ENCODE measurements around the gene EIF2B2.
"Not testable (repeated sequence)": the region's sequence is repeated elsewhere in the genome, so short reads cannot be mapped to it uniquely, and the experiment has no call there.

Gene EIF2B2

GRCh38 chr14:74994182-74994581 is 8.5 kb upstream of the EIF2B2 start:
- DNase-seq (ENCODE audit: low spot score) = not testable (repeated sequence)

GRCh38 chr14:74995781-74996180 is 6.9 kb upstream of the EIF2B2 start:
- DNase-seq (ENCODE audit: low spot score) = not testable (repeated sequence)

GRCh38 chr14:75001261-75001660 is 1.5 kb upstream of the EIF2B2 start:
- DNase-seq (ENCODE audit: low spot score) = no peak

- DNase-seq (ENCODE audit: low spot score) = no peak
These were observed 822 bp upstream of the EIF2B2 start for GRCh38 chr14:75001899-75002298.

GRCh38 chr14:75003250-75004027 is 718 bp downstream of the EIF2B2 start:
- no peak for DNase-seq (ENCODE audit: low spot score)

- DNase-seq (ENCODE audit: low spot score) = no peak
These were observed 2.6 kb downstream of the EIF2B2 start for GRCh38 chr14:75005357-75005756.

GRCh38 chr14:75009176-75009575 is 6.5 kb downstream of the EIF2B2 start:
- no peak for DNase-seq (ENCODE audit: low spot score)

- DNase-seq (ENCODE audit: low spot score) = no peak
These were observed 7.9 kb downstream of the EIF2B2 start for GRCh38 chr14:75010472-75011093.

GRCh38 chr14:75011356-75011994 is 8.8 kb downstream of the EIF2B2 start:
- DNase-seq (ENCODE audit: low spot score) = no peak

- DNase-seq (ENCODE audit: low spot score) = no peak
These were observed 10.6 kb downstream of the EIF2B2 start for GRCh38 chr14:75013290-75013689.

GRCh38 chr14:75015496-75015895 is 12.8 kb downstream of the EIF2B2 start:
- DNase-seq (ENCODE audit: low spot score) = no peak

GRCh38 chr14:75016815-75017214 is 14.1 kb downstream of the EIF2B2 start:
- DNase-seq (ENCODE audit: low spot score) = no peak

- DNase-seq (ENCODE audit: low spot score) = no peak
These were observed 16.0 kb downstream of the EIF2B2 start for GRCh38 chr14:75018694-75019093.

GRCh38 chr14:75022655-75023054 is 19.9 kb downstream of the EIF2B2 start:
- no peak for DNase-seq (ENCODE audit: low spot score)

GRCh38 chr14:75023108-75023507 is 20.4 kb downstream of the EIF2B2 start:
- no peak for DNase-seq (ENCODE audit: low spot score)

GRCh38 chr14:75025082-75025481 is 22.4 kb downstream of the EIF2B2 start:
- no peak for DNase-seq (ENCODE audit: low spot score)

GRCh38 chr14:75025876-75026275 is 23.2 kb downstream of the EIF2B2 start:
- no peak for DNase-seq (ENCODE audit: low spot score)

GRCh38 chr14:75030147-75030546 is 27.4 kb downstream of the EIF2B2 start:
- no peak for DNase-seq (ENCODE audit: low spot score)

GRCh38 chr14:75032939-75033338 is 30.2 kb downstream of the EIF2B2 start:
- DNase-seq (ENCODE audit: low spot score) = no peak

- DNase-seq (ENCODE audit: low spot score) = no peak
These were observed 37.8 kb downstream of the EIF2B2 start for GRCh38 chr14:75040507-75040906.

- DNase-seq (ENCODE audit: low spot score) = no peak
These were observed 38.2 kb downstream of the EIF2B2 start for GRCh38 chr14:75040959-75041358.

GRCh38 chr14:75041613-75042012 is 38.9 kb downstream of the EIF2B2 start:
- no peak for DNase-seq (ENCODE audit: low spot score)

- DNase-seq (ENCODE audit: low spot score) = no peak
These were observed 39.3 kb downstream of the EIF2B2 start for GRCh38 chr14:75042035-75042434.

All from left forelimb (tissue), 1 donor.